Left renal cortex interstitium (tissue), 4 donors: Measurements from ENCODE around the gene GVQW3. TPM values are rescaled to one million over a fixed set of nuclear protein-coding genes. Genes with fewer than 3 reads are reported as not detected.

ENCODE experiments used
- DNase-seq, 4 donors: peaks; one replicate each; pipeline ENCODE4 v3.0.0-alpha.2; 2013; ENCODE audit warnings: low read depth in 4 of 4, low spot score in 2 of 4, missing footprints in 1 of 4
- polyA plus RNA-seq, 4 donors: library from polyadenylated mRNA; unstranded; fragments of 120-200 nt; gene quantifications; one replicate each; pipeline ENCODE4 v1.2.1, GENCODE V29; 2013; ENCODE audit not compliant: insufficient read length in 4 of 4

Gene GVQW3
- polyA plus RNA-seq, 4 donors = 8.2 to 19.6 (median 14.0) TPM

- peak; percentile 96 to 98 (median 96) for DNase-seq
Observed at GRCh38 chr11:76444384-76445120, 63.4 kb downstream of the GVQW3 start, which contains the start of gene EMSY. Gene EMSY, plus strand, starts transcription at chr11:76445018. Its CDS starts 1,921 bp downstream, at chr11:76446939.

- DNase-seq = peak in 3 of 4 donors; percentile 47 to 76 (median 74)
Observed at GRCh38 chr11:76445121-76446084, 64.3 kb downstream of the GVQW3 start.

GRCh38 chr11:76448506-76448905, 67.4 kb downstream of the GVQW3 start:
- no peak for DNase-seq

DNA sequence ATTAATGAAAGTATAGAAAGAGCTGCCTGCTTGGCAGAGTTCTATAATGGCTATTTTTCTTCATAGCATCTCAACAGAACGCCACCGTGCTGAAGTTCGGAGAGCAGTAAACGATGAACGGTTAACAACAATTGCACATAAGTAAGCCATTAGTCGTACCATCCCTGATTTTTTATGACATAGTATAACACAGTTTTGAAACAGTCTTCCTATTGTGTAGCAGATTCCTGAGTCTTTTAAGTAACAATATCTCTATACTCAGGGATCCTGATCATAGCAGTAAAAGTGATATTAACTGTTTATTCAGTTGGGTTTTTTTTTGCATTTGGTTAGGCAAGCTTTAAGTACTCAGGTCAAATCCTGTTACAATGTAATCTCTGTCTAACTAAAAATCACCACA, 72.1 kb downstream of the GVQW3 start:
- DNase-seq = no peak

DNA sequence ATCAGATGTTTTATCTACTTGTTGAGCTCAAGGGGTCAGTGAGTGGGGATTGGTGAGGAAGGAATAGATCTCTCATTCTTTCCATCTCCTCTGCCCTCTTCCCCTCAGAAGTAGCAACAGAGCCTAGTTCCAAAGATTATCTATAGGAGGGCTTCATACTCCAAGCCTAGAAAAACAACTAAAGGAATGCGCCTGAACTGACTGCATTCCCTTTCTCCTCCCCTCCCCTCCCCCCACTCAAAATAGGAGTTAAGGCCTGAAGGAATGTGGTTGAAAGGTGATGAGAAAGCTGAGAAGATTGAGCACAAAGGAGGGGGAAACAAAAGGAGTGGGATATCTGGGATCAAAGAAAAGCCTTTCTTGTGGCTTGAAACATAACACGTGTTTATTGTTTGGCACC, 74.2 kb downstream of the GVQW3 start:
- peak; percentile 26 to 56 (median 42) for DNase-seq

DNA sequence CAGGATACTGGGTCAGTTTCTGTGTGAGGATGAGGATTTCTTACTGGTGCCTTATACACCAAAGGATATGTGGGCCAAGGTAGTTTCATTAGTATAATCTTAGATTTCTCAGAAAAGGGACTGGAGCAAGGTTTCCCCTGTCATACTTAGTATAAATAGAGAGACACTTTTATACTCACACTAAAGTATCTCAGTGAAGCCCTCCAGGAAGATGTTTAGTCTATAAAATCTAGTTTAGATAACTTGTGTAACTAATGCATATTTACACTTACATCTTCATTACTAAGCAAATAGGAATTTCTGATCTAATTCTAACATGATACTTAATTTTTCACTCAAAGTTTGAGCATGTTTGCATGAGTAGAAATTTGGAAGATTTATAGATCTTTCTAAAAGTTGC, 74.8 kb downstream of the GVQW3 start:
- DNase-seq = peak in 1 of 4 donors; percentile 3

DNA sequence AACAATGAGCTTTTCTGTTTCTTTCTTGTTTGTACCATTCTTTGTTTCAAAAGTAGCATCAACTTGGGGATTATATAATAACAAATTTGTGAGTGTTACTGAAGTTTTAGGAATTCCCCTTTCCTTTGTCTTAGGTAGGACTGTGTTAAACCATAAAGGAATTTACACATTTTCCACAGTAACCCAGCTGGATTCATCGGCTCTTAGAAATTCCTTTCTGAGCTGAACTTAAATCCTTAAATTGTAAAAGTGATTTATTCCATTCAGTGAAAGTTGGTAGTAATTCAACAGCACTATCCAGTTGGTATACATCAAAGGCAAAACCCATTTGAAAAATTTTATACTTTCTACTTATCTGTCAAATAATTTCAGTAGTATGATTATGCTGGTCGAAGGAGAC, 75.4 kb downstream of the GVQW3 start:
- DNase-seq = peak in 1 of 4 donors; percentile 19

Other genes with a start within 250 kb of the GVQW3 start
- gene WNT11, start 174.8 kb upstream of the GVQW3 start, polyA plus RNA-seq = 10 to 100 TPM; 17.3 to 22.7 (median 20.8) TPM
- 10 to 100 TPM; 71.4 to 92.6 (median 82.2) TPM for gene THAP12, start 191 bp upstream of the GVQW3 start, polyA plus RNA-seq
- 10 to 100 TPM; 23.0 to 36.4 (median 30.5) TPM for gene EMSY, start 63.7 kb downstream of the GVQW3 start, polyA plus RNA-seq